ENCODE results near the gene PPP4R4.

DNA sequence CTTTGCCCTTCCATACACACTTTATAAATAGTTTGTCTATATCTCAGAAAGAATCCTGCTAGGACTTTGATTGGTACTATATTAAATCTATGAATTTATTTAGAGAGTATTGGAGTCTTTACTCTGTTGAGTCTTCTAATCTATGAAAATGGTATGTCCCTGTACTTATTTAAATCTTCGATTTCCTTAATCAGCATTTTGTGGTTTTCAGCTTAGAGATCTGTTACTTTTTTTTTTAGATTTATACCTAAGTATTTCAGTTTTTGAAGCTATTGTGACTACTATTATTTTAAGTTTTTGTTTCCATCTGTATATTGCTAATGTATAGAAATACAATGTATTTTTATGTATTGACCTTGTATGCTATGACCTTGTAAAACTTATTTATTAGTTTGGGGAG lies 31.3 kb upstream of the PPP4R4 start:
- TF ChIP-seq, protein P1, sequence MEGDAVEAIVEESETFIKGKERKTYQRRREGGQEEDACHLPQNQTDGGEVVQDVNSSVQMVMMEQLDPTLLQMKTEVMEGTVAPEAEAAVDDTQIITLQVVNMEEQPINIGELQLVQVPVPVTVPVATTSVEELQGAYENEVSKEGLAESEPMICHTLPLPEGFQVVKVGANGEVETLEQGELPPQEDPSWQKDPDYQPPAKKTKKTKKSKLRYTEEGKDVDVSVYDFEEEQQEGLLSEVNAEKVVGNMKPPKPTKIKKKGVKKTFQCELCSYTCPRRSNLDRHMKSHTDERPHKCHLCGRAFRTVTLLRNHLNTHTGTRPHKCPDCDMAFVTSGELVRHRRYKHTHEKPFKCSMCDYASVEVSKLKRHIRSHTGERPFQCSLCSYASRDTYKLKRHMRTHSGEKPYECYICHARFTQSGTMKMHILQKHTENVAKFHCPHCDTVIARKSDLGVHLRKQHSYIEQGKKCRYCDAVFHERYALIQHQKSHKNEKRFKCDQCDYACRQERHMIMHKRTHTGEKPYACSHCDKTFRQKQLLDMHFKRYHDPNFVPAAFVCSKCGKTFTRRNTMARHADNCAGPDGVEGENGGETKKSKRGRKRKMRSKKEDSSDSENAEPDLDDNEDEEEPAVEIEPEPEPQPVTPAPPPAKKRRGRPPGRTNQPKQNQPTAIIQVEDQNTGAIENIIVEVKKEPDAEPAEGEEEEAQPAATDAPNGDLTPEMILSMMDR (IDR thresholded peaks at IDR 0.05), result no peak
- no peak for TF ChIP-seq POLR2A (IDR thresholded peaks at IDR 0.05)
